HG03196 (cell line): ENCODE results near the gene TIAM2.
"Not testable (repeated sequence)": the region's sequence is repeated elsewhere in the genome, so short reads cannot be mapped to it uniquely, and the experiment has no call there.

Source experiments
- ATAC-seq: cut with Tn5 transposase; IDR thresholded peaks from one replicate; pipeline ENCODE4 v1.9.1; 2021; ENCODE audit not compliant: unreplicated experiment

TIAM2 gene

DNA sequence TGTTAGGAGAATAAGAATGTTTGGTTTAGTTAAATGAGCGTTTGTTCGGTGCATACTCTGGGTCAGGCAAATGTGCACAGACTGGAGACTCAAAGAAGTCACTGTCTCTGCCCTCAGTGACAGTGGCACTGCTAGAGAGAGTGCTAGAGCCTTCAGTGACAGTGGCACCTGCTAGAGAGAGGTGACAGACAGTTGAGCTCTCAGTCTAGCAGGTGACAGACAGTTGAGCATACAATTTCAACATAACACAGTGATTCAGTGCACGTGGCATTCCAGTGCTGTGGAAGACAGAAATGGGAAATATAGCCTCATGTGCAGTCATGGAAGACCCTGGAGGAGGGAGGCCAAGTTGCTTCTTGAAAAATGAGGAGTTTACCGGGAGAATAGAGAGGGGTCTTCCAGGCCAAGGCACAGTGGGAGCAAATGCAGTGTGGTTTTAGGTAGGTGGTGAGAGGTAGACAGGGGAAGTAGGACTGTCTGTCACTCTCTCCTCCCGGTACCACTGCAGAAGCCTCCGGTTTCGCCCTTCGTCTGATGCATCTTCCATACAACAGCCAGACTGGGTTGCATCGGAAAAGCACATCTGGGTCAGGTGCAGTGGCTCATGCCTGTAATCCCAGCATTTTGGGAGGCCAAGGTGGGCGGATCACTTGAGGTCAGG is 160.8 kb downstream of the TIAM2 start:
- no peak for ATAC-seq

DNA sequence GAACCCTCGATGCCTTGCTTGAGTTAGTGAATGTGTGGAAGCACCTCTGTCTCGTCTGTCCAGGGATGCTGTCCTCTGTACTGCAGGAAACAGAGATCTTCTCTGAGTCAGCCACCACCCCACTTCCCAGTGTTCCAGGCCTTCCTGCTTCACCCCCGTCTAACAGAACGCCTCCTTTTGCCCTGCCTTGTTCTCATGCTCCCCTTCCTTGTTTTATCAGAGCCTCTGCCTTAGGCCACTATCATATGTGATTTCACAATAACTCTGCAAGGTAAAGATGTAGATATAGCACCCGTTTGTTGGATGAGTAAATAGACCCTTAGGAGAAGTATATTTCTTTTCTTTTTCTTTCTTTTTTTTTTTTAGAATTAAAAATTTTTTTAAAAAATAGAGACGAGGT is 162.0 kb downstream of the TIAM2 start:
- no peak for ATAC-seq

DNA sequence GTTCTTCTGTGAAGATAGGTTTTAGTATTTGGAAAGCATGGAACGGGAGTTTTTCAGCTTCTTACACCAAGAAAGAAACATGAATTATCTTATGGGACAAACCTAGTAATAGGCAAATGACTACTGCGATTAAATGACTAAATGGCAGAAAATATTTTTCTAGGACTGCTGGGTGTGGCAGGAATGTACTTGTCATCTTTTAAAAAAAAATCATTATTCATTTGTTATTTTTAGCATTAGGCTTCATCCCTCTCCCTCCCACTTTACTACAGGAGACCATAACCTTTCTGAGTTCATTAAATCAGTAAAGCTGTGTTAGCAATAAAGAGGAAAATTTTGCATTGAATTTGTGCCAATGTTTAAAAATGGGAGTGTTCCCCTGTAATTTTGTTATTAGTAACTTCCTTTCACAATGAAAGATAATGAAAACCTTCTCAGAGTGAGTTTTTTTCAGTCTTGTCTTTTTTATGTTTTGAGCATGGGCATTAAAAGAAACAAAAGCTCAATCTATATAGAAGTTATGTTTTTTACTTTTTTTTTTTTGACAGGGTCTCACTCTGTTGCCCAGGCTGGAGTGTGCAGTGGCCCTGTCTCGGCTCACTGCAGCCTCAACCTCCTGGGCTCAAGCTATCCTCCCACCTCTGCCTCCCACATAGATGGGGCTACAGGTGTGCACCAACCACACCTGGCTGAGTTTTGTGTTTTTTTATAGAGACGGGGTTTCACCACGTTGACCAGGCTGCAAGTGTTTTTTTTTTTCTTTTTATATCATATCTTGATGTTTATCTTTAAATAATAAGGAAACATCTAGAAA is 163.1 kb downstream of the TIAM2 start:
- no peak for ATAC-seq

DNA sequence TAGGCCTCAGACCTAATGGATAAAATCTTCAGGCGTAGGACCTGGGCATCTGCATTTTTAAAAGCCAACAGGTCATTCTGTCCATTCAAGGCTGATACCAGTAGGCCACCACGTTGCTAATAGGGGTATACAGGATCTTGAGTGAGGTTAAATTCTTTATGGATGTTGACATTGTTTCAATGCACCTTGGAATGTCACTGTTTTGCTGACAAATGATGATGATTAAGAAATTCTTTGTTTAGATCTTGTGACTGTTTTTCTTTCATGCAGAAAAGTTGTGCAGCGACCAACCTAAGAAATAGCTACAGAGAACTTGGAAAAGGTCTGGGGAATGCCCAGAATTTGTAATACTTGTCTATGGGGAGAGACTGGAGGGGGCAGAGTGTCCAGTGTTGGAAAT is 167.6 kb downstream of the TIAM2 start:
- ATAC-seq: no peak

DNA sequence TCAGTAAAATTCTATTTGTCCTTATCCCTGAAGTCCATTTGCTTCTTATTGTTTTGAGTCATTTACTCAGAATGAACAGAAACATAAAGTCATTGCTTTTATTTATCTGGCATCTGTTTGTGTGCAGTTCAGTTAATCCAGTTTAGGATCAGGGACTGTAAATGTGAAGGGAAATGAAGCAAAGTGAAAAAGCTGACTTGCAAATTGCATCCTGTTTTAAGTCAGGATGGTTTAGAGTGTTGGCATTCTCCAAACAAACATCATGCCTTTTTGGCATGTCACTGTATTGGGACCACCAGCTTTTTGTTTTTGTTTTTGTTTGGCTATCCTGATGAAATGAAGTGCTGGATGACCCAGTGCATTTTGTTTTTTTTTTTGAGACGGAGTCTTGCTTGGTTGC is 168.5 kb downstream of the TIAM2 start:
- ATAC-seq: no peak

DNA sequence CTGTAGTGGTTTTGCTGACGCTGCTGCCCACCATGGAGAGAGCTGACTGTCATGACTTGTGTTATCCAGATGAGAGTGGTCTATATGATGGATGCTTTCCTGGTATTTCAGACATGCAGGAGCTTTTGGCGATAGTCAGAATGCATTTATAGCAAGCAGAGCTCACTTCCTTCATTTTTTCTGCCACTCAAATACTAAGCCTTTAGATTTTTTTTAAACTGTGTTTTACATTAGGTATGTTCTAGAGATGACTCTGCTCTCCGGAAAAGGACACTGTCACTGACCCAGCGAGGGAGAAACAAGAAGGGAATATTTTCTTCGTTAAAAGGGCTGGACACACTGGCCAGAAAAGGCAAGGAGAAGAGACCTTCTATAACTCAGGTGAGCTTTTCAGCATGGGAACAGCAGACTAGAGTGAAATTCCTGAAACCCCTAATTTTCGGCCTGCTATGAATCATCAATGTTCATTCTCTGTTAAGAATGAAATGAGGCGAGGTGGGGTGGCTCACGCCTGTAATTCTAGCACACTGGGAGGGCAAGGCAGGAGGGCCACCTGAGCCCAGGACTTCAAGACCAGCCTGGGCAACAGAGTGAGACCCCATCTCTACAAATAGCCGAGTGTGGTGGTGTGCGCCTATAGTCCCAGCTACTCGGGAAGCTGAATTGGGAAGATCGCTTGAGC is 170.1 kb downstream of the TIAM2 start:
- no peak for ATAC-seq

DNA sequence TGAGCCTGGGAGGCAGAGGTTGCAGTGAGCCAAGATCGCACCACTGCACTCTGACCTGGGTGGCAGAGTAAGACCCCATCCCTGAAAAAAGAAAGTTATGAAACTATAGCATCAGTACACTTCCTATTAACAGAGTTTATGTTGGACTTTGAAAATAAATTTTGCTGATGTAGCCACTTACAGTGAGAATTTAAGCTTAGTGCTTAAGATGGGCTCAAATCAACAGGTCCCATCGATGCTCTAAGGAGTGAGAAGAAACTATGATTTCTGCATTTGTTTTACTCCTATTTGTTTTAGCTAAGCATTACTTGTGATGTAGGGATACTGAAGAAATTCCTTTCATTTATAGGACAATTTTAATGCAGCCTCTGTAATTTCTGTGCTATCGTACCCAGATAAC is 175.4 kb downstream of the TIAM2 start:
- no peak for ATAC-seq

DNA sequence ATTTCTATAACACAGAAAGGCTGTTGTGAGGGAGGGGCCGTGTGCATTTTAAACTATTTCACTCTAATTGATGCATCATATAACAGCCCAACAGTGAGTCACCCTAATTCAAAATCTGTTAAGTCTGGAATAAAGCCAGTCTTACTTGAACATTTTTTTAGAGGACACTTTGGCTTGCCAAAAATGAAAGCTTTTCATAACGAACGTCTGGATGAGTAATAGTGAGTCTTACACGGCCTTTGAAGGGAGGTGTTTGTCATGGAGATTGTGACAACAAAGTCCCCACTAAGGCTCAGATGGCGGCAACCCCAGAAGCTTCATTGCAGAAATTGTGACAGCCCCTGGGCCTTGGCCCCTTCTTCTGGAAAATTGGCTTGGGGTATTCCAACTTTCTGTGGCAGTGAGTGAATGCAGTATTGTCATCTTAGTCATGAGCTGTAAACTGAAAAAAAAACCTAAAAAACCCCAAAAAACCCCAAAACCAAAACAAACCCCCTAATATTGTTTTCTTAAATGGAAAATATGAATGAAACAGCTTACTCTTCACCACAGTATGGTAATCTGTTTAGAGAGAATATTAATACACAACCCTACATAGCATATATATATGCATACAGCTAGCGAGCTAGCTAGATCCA is 176.1 kb downstream of the TIAM2 start:
- ATAC-seq: peak; percentile 91

DNA sequence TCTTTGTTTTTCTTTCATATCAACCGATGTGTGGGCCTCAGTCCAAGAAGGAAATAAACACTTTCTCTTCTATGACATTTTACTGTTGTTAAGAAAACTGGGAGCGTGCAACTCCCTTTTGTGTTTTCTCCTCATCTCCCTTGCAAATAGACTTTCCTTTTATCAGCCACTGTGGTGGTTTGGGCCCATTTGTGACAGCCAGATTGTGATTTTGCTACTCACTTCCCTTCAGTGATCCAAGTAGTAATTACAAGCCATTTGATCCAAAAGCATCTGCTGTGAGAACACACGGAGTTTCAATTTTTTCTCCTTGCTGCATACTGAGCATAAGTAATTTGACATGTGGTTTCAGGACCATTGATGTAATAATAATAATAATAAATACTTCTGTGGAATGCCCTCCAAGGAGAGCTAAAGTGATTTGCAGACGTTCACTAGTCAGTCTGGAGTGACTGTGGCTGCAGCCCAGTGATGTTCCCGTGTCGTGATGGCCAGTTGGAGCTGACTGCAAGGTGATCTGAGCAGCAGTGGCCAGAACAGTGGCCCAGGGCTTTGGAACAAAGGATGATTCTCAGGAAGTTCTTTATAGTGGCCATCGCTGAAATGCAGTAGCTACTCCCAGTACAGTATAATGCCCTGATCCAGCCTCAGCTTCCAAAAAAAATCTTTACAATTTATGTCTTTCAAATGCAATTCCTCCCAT is 176.8 kb downstream of the TIAM2 start:
- ATAC-seq: no peak

DNA sequence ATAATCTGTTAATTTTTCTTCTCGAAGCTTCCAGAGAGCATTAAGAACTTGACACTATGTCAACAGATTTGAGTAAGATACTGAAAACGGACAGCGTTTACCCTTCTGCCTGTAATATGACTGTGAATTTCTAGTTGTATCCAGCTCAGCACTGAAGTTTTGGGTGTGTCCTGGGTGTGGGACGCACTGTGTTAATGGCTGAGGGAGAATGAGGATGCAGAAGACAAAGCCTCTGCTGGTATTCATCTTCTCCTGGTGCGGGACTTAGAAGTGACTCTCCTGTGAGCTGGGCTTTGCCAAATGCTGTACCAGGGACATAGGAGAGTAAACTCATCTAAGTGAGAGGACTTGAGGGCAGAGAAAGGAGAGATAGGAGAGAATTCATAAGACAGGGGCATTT is 178.4 kb downstream of the TIAM2 start:
- ATAC-seq: no peak

DNA sequence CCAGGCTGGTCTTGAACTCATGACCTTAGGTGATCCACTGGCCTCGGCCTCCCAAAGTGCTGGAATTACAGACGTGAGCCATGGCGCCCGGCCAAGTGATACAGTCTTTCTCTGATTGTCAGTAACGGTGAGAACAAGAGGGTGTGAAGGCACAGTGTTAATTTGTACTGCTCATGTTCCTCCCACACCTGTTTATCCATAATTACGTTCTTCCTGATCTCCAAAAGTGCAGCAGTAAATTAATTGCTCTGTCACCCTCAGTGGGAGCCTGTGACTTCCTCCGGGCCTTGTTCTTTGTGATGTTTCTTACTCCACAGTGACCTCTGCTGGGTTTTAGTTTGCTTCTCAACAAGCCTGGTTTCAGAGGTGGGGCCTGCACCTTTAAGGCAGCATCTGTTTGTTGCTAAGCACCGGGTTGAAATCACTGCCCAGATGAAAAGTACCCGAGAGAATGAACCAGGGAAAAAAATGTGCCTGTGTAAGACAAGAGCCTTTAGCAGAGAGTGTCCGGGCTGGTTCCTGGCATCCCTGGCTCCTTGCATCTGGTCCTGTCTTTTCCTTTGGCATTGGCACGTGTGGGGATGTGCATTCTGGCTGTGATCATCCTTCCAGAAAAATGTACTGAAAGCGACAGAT is 179.6 kb downstream of the TIAM2 start:
- peak; percentile 48 for ATAC-seq

DNA sequence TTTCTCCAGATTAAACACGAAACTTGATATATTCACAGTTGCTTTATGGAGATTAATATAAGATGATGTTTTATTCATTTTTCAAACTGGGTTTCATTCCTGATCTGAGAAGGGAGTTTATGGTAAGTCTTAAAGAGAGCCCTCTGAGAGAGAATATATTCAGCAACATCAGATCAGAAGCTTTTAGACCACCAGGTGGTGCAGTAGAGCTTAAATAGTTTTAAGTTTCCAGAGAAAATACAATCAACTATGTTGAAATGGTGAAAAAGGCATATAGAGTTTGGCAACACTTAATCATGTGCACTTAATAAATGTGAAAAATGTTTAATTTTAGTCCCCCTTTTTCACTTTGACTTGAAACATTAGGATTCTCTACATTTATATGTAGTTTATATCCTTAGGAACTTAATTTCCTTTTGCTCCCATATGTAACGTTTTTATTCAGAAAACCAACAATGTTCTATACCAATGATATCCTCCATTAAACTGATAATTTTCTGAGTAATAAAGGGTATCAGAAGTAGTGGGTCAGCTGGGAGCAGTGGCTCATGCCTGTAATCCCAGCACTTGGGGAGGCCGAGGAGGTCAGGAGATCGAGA is 182.3 kb downstream of the TIAM2 start:
- no peak for ATAC-seq

DNA sequence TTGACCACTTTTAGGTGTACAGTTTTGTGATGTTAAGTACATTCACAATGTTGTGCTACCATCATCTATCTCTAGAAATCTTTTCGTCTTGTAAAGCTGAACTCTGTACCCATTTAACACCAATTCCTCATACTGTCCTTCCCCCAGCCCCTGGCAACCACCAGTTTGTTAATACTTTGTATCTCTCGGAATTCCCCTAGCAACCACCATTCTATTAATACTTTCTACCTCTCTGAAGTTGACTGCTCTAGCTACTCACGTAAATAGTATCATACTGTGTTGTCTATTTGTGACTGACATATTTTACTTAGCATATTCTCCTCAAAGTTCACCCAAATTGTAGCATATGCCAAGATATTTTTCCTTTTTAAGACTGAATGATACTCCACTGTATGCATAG is 186.4 kb downstream of the TIAM2 start:
- peak; percentile 57 for ATAC-seq

DNA sequence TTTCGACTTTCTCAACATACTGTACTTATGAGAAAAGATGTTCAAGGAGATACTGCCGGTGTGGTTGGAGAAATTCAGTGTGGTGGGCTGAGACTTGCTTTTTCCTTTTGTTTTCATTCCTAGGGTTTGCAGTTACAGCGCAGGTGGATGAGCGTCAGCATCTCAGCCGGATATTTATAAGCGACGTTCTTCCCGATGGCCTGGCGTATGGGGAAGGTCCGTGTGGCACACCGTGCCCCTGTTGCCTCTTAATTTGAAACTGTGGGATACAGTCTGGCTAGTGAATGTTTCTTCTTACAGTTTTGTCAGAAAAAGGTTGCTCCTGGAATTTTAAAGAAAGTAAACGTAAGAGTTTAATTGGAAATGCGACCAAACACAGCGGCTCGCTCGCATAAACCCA is 187.0 kb downstream of the TIAM2 start:
- no peak for ATAC-seq

DNA sequence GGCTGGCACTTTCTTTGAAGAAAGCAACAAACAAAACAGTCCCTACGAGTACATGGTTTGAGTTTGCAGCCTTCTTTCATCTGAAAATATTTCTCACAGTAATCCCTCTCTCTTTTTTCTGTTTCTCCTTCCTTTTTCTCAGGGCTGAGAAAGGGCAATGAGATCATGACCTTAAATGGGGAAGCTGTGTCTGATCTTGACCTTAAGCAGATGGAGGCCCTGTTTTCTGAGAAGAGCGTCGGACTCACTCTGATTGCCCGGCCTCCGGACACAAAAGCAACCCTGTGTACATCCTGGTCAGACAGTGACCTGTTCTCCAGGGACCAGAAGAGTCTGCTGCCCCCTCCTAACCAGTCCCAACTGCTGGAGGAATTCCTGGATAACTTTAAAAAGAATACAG is 188.0 kb downstream of the TIAM2 start:
- no peak for ATAC-seq

DNA sequence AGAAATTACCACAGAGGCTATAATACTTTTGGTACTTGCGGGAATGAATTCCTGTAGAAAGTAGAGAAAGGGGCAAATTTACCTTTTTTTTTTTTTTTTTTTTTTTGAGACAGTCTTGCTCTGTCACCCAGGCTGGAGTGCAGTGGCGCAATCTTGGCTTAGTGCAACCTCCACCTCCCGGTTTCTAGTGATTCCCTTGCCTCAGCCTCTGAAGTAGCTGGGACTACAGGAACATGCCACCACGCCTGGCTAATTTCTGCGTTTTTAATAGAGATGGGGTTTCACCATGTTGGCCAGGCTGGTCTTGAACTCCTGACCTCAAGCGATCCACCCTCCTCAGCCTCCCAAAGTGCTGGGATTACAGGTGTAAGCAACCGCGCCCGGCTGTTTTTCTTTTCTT is 189.9 kb downstream of the TIAM2 start:
- ATAC-seq: not testable (repeated sequence)

DNA sequence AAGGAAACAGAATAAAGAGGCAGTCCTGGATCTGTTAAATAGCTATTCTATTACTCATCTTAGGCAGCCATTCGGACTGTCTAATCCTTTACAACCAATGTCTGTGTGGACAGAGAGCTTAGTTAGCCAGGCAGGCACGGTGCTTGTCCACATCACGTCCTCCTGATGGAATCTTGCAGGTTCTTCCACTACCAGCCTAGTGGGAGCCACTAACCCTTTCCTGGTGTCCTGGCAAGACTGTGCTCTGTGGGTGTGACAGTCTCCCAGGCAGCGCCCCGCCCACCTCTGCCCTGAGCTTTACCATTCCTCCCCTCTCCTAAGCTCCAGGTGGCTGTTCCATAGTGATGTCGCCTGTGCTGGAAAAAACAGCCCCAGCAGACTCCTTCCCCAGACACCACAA is 190.4 kb downstream of the TIAM2 start:
- no peak for ATAC-seq

DNA sequence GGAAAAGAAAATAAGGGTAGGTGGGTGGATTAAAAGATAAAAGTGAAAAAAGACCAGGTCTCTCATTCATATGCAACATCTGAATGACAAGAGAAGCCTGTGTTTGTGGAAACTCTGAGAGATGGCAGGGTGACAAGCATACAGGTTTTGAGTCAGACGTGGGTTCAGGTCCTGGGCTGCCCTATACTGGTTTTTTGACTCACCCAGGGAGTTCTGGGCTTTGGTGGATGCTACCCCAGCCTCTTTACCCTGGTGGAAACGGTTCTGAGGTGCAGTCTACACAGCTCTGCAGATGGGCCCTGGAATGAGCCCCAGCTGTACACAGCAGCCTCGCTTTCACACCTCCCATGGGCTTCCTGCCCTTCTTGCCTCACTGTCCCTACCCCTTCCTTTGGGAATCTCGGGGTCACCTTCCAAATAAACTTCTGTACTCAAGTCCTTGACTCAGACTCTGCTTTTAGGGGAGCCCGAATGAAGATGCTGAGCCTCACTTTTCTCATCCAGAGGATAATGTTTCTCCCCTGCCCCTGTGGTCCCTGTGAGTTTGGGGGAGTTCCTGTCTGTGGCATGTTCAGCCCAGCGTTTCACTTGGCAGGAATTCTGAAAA is 191.0 kb downstream of the TIAM2 start:
- no peak for ATAC-seq

DNA sequence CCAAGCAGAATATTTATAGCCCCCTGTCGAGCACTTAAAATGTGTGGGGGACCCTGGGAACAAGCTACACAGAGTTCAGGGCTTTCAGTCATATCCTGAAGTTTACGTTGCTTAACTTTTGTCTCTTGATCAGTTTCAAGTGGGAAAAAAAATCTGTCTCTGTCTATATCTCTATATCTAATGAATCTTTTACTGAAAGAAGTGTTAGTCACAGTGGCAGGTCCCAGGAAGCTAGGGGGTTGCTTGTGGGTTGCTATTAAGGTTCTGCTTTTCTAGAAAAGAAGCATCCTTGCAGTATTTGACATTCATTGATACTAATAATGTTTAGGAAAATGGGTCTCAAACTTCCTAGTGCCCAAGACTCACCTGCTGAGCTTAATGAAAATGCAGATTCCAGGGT is 192.0 kb downstream of the TIAM2 start:
- no peak for ATAC-seq
